H9 (cell line): ENCODE data around the gene ZNF180. TPM values are rescaled to one million over a fixed set of nuclear protein-coding genes. Genes with fewer than 3 reads are reported as not detected.

Experiments used
- DNase-seq: peaks from one replicate; pipeline ENCODE4 v3.0.0-alpha.2; 2017
- H2AFZ ChIP-seq: one replicate; pipeline ENCODE4 v1.6.1; 2013; ENCODE audit warnings: mild to moderate bottlenecking, low read length, control low read depth, moderate library complexity
- H2AK5ac ChIP-seq: 2 replicates; pipeline ENCODE4 v1.6.1; 2013; ENCODE audit warnings: low read length, control low read depth, mixed read lengths; ENCODE audit not compliant: insufficient read length
- H2BK120ac ChIP-seq: one replicate; pipeline ENCODE4 v1.6.1; 2013; ENCODE audit warnings: low read depth, mild to moderate bottlenecking, low read length, control low read depth, inconsistent platforms; ENCODE audit not compliant: poor library complexity, severe bottlenecking
- H2BK12ac ChIP-seq: 2 replicates; pipeline ENCODE4 v1.6.1; 2013; ENCODE audit warnings: low read length, control low read depth, mixed read lengths, low read depth; ENCODE audit not compliant: insufficient read length
- H2BK15ac ChIP-seq: 2 replicates; pipeline ENCODE4 v1.6.1; 2013; ENCODE audit warnings: low read depth, low read length, control low read depth
- H2BK20ac ChIP-seq: one replicate; pipeline ENCODE4 v1.6.1; 2013; ENCODE audit warnings: low read depth, mild to moderate bottlenecking, low read length, control low read depth, inconsistent platforms; ENCODE audit not compliant: poor library complexity, severe bottlenecking
- H2BK5ac ChIP-seq: 2 replicates; pipeline ENCODE4 v1.6.1; 2013; ENCODE audit warnings: low read length, control low read depth, mixed read lengths; ENCODE audit not compliant: insufficient read length
- H3K14ac ChIP-seq: 2 replicates; pipeline ENCODE4 v1.6.1; 2013; ENCODE audit warnings: low read length, control low read depth; ENCODE audit not compliant: insufficient read depth
- H3K18ac ChIP-seq: 2 replicates; pipeline ENCODE4 v1.6.1; 2013; ENCODE audit warnings: low read depth, mild to moderate bottlenecking, mixed read lengths, low read length, control low read depth; ENCODE audit not compliant: insufficient read length
- H3K23ac ChIP-seq: 2 replicates; pipeline ENCODE4 v1.6.1; 2013; ENCODE audit warnings: low read length, control low read depth, mixed read lengths, low read depth; ENCODE audit not compliant: insufficient read length
- H3K23me2 ChIP-seq: 2 replicates; pipeline ENCODE4 v1.6.1; 2013; ENCODE audit warnings: low read depth, mild to moderate bottlenecking, mixed read lengths, low read length, control low read depth; ENCODE audit not compliant: insufficient read length, poor library complexity, severe bottlenecking
- H3K27ac ChIP-seq: 2 replicates; pipeline ENCODE4 v1.5.1; 2013; ENCODE audit warnings: low read length, control low read depth, mixed read lengths, low read depth; ENCODE audit not compliant: insufficient read length
- H3K27me3 ChIP-seq: 2 replicates; pipeline ENCODE4 v1.6.1; 2013; ENCODE audit warnings: low read length, control low read depth, inconsistent platforms; ENCODE audit not compliant: insufficient read depth
- H3K4ac ChIP-seq: 2 replicates; pipeline ENCODE4 v1.6.1; 2013; ENCODE audit warnings: low read depth, mild to moderate bottlenecking, control low read depth, inconsistent platforms, low read length, moderate library complexity
- H3K4me1 ChIP-seq: 2 replicates; pipeline ENCODE4 v1.6.1; 2013; ENCODE audit warnings: low read length, control low read depth, inconsistent platforms; ENCODE audit not compliant: insufficient read depth
- H3K4me2 ChIP-seq: 2 replicates; pipeline ENCODE4 v1.6.1; 2013; ENCODE audit warnings: low read length, control low read depth, mixed read lengths; ENCODE audit not compliant: insufficient read length, insufficient read depth
- H3K56ac ChIP-seq: 2 replicates; pipeline ENCODE4 v1.6.1; 2013; ENCODE audit warnings: low read depth, mild to moderate bottlenecking, mixed read lengths, low read length, control low read depth; ENCODE audit not compliant: insufficient read length
- H3K79me1 ChIP-seq: 2 replicates; pipeline ENCODE4 v1.6.1; 2013; ENCODE audit warnings: low read depth, mild to moderate bottlenecking, moderate library complexity, low read length, control low read depth, inconsistent platforms; ENCODE audit not compliant: insufficient read depth, poor library complexity, severe bottlenecking
- H3K79me2 ChIP-seq: 2 replicates; pipeline ENCODE4 v1.6.1; 2013; ENCODE audit warnings: low read length, control low read depth, inconsistent platforms; ENCODE audit not compliant: insufficient read depth
- H3K9ac ChIP-seq: 2 replicates; pipeline ENCODE4 v1.6.1; 2013; ENCODE audit warnings: low read length, control low read depth, mixed read lengths; ENCODE audit not compliant: insufficient read length; ENCODE audit errors: extremely low read depth
- H3K9me3 ChIP-seq: one replicate; pipeline ENCODE4 v1.6.1; 2013; ENCODE audit warnings: low read depth, low read length, inconsistent platforms; ENCODE audit not compliant: control insufficient read depth
- H3T11ph ChIP-seq: one replicate; pipeline ENCODE4 v1.6.1; 2013; ENCODE audit warnings: mild to moderate bottlenecking, low read length, control low read depth, inconsistent platforms
- H4K20me1 ChIP-seq: one replicate; pipeline ENCODE4 v1.6.1; 2013; ENCODE audit not compliant: control insufficient read depth, insufficient read length, insufficient read depth
- H4K5ac ChIP-seq: 2 replicates; pipeline ENCODE4 v1.6.1; 2013; ENCODE audit warnings: low read depth, mild to moderate bottlenecking, mixed read lengths, low read length, control low read depth; ENCODE audit not compliant: insufficient read length
- H4K8ac ChIP-seq: replicated peaks from 2 replicates; pipeline ENCODE4 v1.6.1; 2013; ENCODE audit warnings: low read length, control low read depth, mixed read lengths, low read depth; ENCODE audit not compliant: insufficient read length
- H4K91ac ChIP-seq: 2 replicates; pipeline ENCODE4 v1.6.1; 2013; ENCODE audit warnings: low read depth, mild to moderate bottlenecking, moderate library complexity, mixed read lengths, low read length, control low read depth; ENCODE audit not compliant: insufficient read length
- H3K27ac Mint-ChIP-seq, 3 experiments: 2 replicates in 2 of 3; 3 replicates in 1 of 3; pipeline ENCODE4 v1.8.0; 2020 to 2021; ENCODE audit warnings: mixed read lengths in 3 of 3, mild to moderate bottlenecking in 1 of 3, moderate library complexity in 1 of 3
- H3K27me3 Mint-ChIP-seq: 2 replicates; pipeline ENCODE4 v1.8.0; 2021; ENCODE audit warnings: low read depth, mild to moderate bottlenecking, moderate library complexity, mixed read lengths
- H3K36me3 Mint-ChIP-seq, 3 experiments: 2 replicates in 2 of 3; 3 replicates in 1 of 3; pipeline ENCODE4 v1.8.0; 2020 to 2021; ENCODE audit warnings: low read depth in 3 of 3, mixed read lengths in 3 of 3; ENCODE audit not compliant: insufficient read depth in 1 of 3
- H3K4me1 Mint-ChIP-seq, 2 experiments: 2 replicates each; pipeline ENCODE4 v1.8.0; 2020; ENCODE audit warnings: mixed read lengths in 2 of 2
- H3K4me3 Mint-ChIP-seq, 2 experiments: 2 replicates in 1 of 2; 3 replicates in 1 of 2; pipeline ENCODE4 v1.8.0; 2020 to 2021; ENCODE audit warnings: mild to moderate bottlenecking in 2 of 2, mixed read lengths in 2 of 2, moderate library complexity in 1 of 2
- H3K9me3 Mint-ChIP-seq, 2 experiments: 2 replicates in 1 of 2; 3 replicates in 1 of 2; pipeline ENCODE4 v1.8.0; 2020; ENCODE audit warnings: mild to moderate bottlenecking in 2 of 2, mixed read lengths in 2 of 2, moderate library complexity in 1 of 2
- CTCF ChIP-seq: fragments of 200-600 bp; sonication (generic); conservative IDR thresholded peaks from 3 replicates; pipeline ENCODE4 v1.8.0; 2021; ENCODE audit warnings: antibody characterized with exemption, mild to moderate bottlenecking
- WGBS: extraction: QIAGEN DNeasy Blood & Tissue Kit; methylation state at CpG from one replicate; pipeline ENCODE4 v1.1.7; 2013; ENCODE audit warnings: missing lambda C conversion rate, low lambda C conversion rate, mixed read lengths; ENCODE audit not compliant: insufficient read length; ENCODE audit errors: extremely low coverage; 5-methylcytosine and 5-hydroxymethylcytosine counted together
- total RNA-seq: library from RNA; stranded (reverse); gene quantifications from 2 replicates; pipeline ENCODE4 v1.2.1, GENCODE V29; 2021

The ZNF180 gene
- total RNA-seq, 1 experiment from 2014 or later = 13.6 TPM

GRCh38 chr19:44532819-44533218, 32.5 kb upstream of the ZNF180 start:
- Histone ChIP-seq H3K79me2 (no peaks in the 10 kb centered on the region), H2BK5ac (no peak overlapping the region), H3K79me1 (no peaks in the 10 kb centered on the region), H2BK12ac (no peak overlapping the region), H3K23me2 (no peaks in the 10 kb centered on the region), H3K23ac (no peak overlapping the region), H3K14ac (no peak overlapping the region), H2BK20ac (no peak overlapping the region), H3K4me1 (no peaks in the 10 kb centered on the region), H2AK5ac (no peak overlapping the region), H2AFZ (no peak overlapping the region), H3K4me2 (no peak overlapping the region), H3K9me3 (no peaks in the 10 kb centered on the region), H2BK120ac (no peak overlapping the region), H3K27me3 (no peaks in the 10 kb centered on the region; the same call in 1 of the 2 replicates), H4K91ac (no peak overlapping the region), H2BK15ac (no peak overlapping the region), H3T11ph (no peak overlapping the region), H4K5ac (no peak overlapping the region), H3K9ac (no peak overlapping the region), H3K56ac (no peak overlapping the region), H3K4ac (no peak overlapping the region), H3K18ac (no peak overlapping the region), H3K27ac (no peak overlapping the region), H4K8ac (no peak overlapping the region), H4K20me1 (no peaks in the 10 kb centered on the region)
- H3K27ac Mint-ChIP-seq = peak overlapping the region in 1 of 3 experiments; percentile 19; a peak in 1 of 7 replicates
- H3K36me3 Mint-ChIP-seq = peaks cover 0 to 6% (median 0%) of the 10 kb centered on the region in 3 experiments; a peak in 3 of 7 replicates
- H3K4me3 Mint-ChIP-seq = no peak overlapping the region
- H3K9me3 Mint-ChIP-seq = peaks cover 77 to 87% of the 10 kb centered on the region in 2 experiments
- H3K4me1 Mint-ChIP-seq = no peaks in the 10 kb centered on the region
- no peak for DNase-seq
- H3K27me3 Mint-ChIP-seq = peaks cover 63% of the 10 kb centered on the region
- no peak for TF ChIP-seq CTCF
- whole genome bisulfite sequencing = no CpG with 5 or more reads among the region's 5 CpGs
